Measurements from ENCODE around the gene PATE3. TPM values are rescaled to one million over a fixed set of nuclear protein-coding genes. Genes with fewer than 3 reads are reported as not detected.

PATE3 gene
- total and polyA plus RNA-seq, 9 donors, result not detected

- 56% methylated on average over 2 of the region's 2 CpGs for WGBS (ENCODE audit: insufficient coverage)
- no peaks in the 10 kb centered on the region for H3K4me1 ChIP-seq (ENCODE audit: control insufficient read depth, insufficient read depth, low read length)
- no peaks in the 10 kb centered on the region for H3K36me3 ChIP-seq (ENCODE audit: control insufficient read depth, insufficient read depth, low read length)
- H3K9me3 ChIP-seq (replicated peaks; ENCODE audit: control insufficient read depth, low read depth, low read length), result no peaks in the 10 kb centered on the region
- H3K27me3 ChIP-seq (ENCODE audit: control insufficient read depth, insufficient read depth, low read length), result peaks cover 5% of the 10 kb centered on the region
- no peak overlapping the region for H3K4me3 ChIP-seq (ENCODE audit: low read length)
- no peak overlapping the region for H3K27ac ChIP-seq (ENCODE audit: low read length)
- DNase-seq, result no peak
These were observed 17.3 kb upstream of the PATE3 start for GRCh38 chr11:125770583-125770982.

GRCh38 chr11:125772834-125773505 lies 15.0 kb upstream of the PATE3 start:
- Histone ChIP-seq H3K4me1 (ENCODE audit: control insufficient read depth, insufficient read depth, low read length) (no peaks in the 10 kb centered on the region), H3K27me3 (ENCODE audit: control insufficient read depth, insufficient read depth, low read length) (peaks cover 5% of the 10 kb centered on the region), H3K9me3 (replicated peaks; ENCODE audit: control insufficient read depth, low read depth, low read length) (no peaks in the 10 kb centered on the region), H3K4me3 (ENCODE audit: low read length) (no peak overlapping the region), H3K27ac (ENCODE audit: low read length) (no peak overlapping the region), H3K36me3 (ENCODE audit: control insufficient read depth, insufficient read depth, low read length) (no peaks in the 10 kb centered on the region)
- DNase-seq, result no peak
- 62% methylated on average over 2 of the region's 3 CpGs for WGBS (ENCODE audit: insufficient coverage)

- H3K27me3 ChIP-seq (ENCODE audit: control insufficient read depth, insufficient read depth, low read length), result peaks cover 5% of the 10 kb centered on the region
- H3K27ac ChIP-seq (ENCODE audit: low read length), result no peak overlapping the region
- WGBS (ENCODE audit: insufficient coverage), result 64% methylated on average over 2 of the region's 3 CpGs
- H3K4me1 ChIP-seq (ENCODE audit: control insufficient read depth, insufficient read depth, low read length), result no peaks in the 10 kb centered on the region
- no peak overlapping the region for H3K4me3 ChIP-seq (ENCODE audit: low read length)
- H3K9me3 ChIP-seq (replicated peaks; ENCODE audit: control insufficient read depth, low read depth, low read length), result no peaks in the 10 kb centered on the region
- H3K36me3 ChIP-seq (ENCODE audit: control insufficient read depth, insufficient read depth, low read length), result no peaks in the 10 kb centered on the region
- DNase-seq, result no peak
These were observed 14.4 kb upstream of the PATE3 start for GRCh38 chr11:125773516-125773915.

GRCh38 chr11:125777309-125777708 lies 10.6 kb upstream of the PATE3 start:
- DNase-seq, result no peak
- Histone ChIP-seq H3K4me3 (ENCODE audit: low read length) (no peak overlapping the region), H3K36me3 (ENCODE audit: control insufficient read depth, insufficient read depth, low read length) (no peaks in the 10 kb centered on the region), H3K27ac (ENCODE audit: low read length) (no peak overlapping the region), H3K9me3 (replicated peaks; ENCODE audit: control insufficient read depth, low read depth, low read length) (no peaks in the 10 kb centered on the region), H3K4me1 (ENCODE audit: control insufficient read depth, insufficient read depth, low read length) (no peaks in the 10 kb centered on the region), H3K27me3 (ENCODE audit: control insufficient read depth, insufficient read depth, low read length) (no peaks in the 10 kb centered on the region)
- no CpG with 5 or more reads among the region's 5 CpGs for WGBS (ENCODE audit: insufficient coverage)

GRCh38 chr11:125778728-125779127 lies 9.2 kb upstream of the PATE3 start, which contains the start of gene PATE2:
PATE2 (minus strand) TSS chr11:125778828; CDS start chr11:125778773, 55 bp downstream.
- H3K27me3 ChIP-seq (ENCODE audit: control insufficient read depth, insufficient read depth, low read length), result no peaks in the 10 kb centered on the region
- DNase-seq, result no peak
- H3K4me3 ChIP-seq (ENCODE audit: low read length), result no peak within 1 kb of the TSS
- no peaks in the 10 kb centered on the region for H3K36me3 ChIP-seq (ENCODE audit: control insufficient read depth, insufficient read depth, low read length)
- H3K27ac ChIP-seq (ENCODE audit: low read length), result no peak within 1 kb of the TSS
- H3K4me1 ChIP-seq (ENCODE audit: control insufficient read depth, insufficient read depth, low read length), result no peaks in the 10 kb centered on the region
- no peaks in the 10 kb centered on the region for H3K9me3 ChIP-seq (replicated peaks; ENCODE audit: control insufficient read depth, low read depth, low read length)

GRCh38 chr11:125784678-125785077 lies 3.2 kb upstream of the PATE3 start:
- Histone ChIP-seq H3K9me3 (replicated peaks; ENCODE audit: control insufficient read depth, low read depth, low read length) (no peaks in the 10 kb centered on the region), H3K4me1 (ENCODE audit: control insufficient read depth, insufficient read depth, low read length) (no peaks in the 10 kb centered on the region), H3K4me3 (ENCODE audit: low read length) (no peak overlapping the region), H3K27me3 (ENCODE audit: control insufficient read depth, insufficient read depth, low read length) (no peaks in the 10 kb centered on the region), H3K27ac (ENCODE audit: low read length) (no peak overlapping the region), H3K36me3 (ENCODE audit: control insufficient read depth, insufficient read depth, low read length) (no peaks in the 10 kb centered on the region)
- WGBS (ENCODE audit: insufficient coverage), result 60% methylated on average over 1 of the region's 2 CpGs
- DNase-seq, result no peak

GRCh38 chr11:125790825-125791224 lies 2.9 kb downstream of the PATE3 start:
- peaks cover 4% of the 10 kb centered on the region for H3K9me3 ChIP-seq (replicated peaks; ENCODE audit: control insufficient read depth, low read depth, low read length)
- no peak for DNase-seq
- H3K27ac ChIP-seq (ENCODE audit: low read length), result no peak overlapping the region
- H3K4me3 ChIP-seq (ENCODE audit: low read length), result no peak overlapping the region
- H3K27me3 ChIP-seq (ENCODE audit: control insufficient read depth, insufficient read depth, low read length), result no peaks in the 10 kb centered on the region
- H3K36me3 ChIP-seq (ENCODE audit: control insufficient read depth, insufficient read depth, low read length), result no peaks in the 10 kb centered on the region
- WGBS (ENCODE audit: insufficient coverage), result 100% methylated on average over 2 of the region's 4 CpGs
- H3K4me1 ChIP-seq (ENCODE audit: control insufficient read depth, insufficient read depth, low read length), result no peaks in the 10 kb centered on the region

GRCh38 chr11:125797641-125798040 lies 9.7 kb downstream of the PATE3 start:
- no peaks in the 10 kb centered on the region for H3K36me3 ChIP-seq (ENCODE audit: control insufficient read depth, insufficient read depth, low read length)
- DNase-seq, result no peak
- no peak overlapping the region for H3K27ac ChIP-seq (ENCODE audit: low read length)
- no peaks in the 10 kb centered on the region for H3K4me1 ChIP-seq (ENCODE audit: control insufficient read depth, insufficient read depth, low read length)
- no peaks in the 10 kb centered on the region for H3K27me3 ChIP-seq (ENCODE audit: control insufficient read depth, insufficient read depth, low read length)
- H3K9me3 ChIP-seq (replicated peaks; ENCODE audit: control insufficient read depth, low read depth, low read length), result peaks cover 9% of the 10 kb centered on the region
- 34% methylated on average over 3 of the region's 4 CpGs for WGBS (ENCODE audit: insufficient coverage)
- H3K4me3 ChIP-seq (ENCODE audit: low read length), result no peak overlapping the region

GRCh38 chr11:125799808-125800207 lies 11.9 kb downstream of the PATE3 start:
- Histone ChIP-seq H3K4me1 (ENCODE audit: control insufficient read depth, insufficient read depth, low read length) (no peaks in the 10 kb centered on the region), H3K9me3 (replicated peaks; ENCODE audit: control insufficient read depth, low read depth, low read length) (peaks cover 15% of the 10 kb centered on the region), H3K4me3 (ENCODE audit: low read length) (no peak overlapping the region), H3K27me3 (ENCODE audit: control insufficient read depth, insufficient read depth, low read length) (no peaks in the 10 kb centered on the region), H3K27ac (ENCODE audit: low read length) (no peak overlapping the region), H3K36me3 (ENCODE audit: control insufficient read depth, insufficient read depth, low read length) (no peaks in the 10 kb centered on the region)
- no CpG with 5 or more reads among the region's 2 CpGs for WGBS (ENCODE audit: insufficient coverage)
- DNase-seq, result no peak

GRCh38 chr11:125802387-125802786 lies 14.5 kb downstream of the PATE3 start:
- DNase-seq, result no peak
- no peak overlapping the region for H3K27ac ChIP-seq (ENCODE audit: low read length)
- H3K4me1 ChIP-seq (ENCODE audit: control insufficient read depth, insufficient read depth, low read length), result no peaks in the 10 kb centered on the region
- no peaks in the 10 kb centered on the region for H3K36me3 ChIP-seq (ENCODE audit: control insufficient read depth, insufficient read depth, low read length)
- no CpG with 5 or more reads among the region's 1 CpG for WGBS (ENCODE audit: insufficient coverage)
- H3K27me3 ChIP-seq (ENCODE audit: control insufficient read depth, insufficient read depth, low read length), result no peaks in the 10 kb centered on the region
- peaks cover 14% of the 10 kb centered on the region for H3K9me3 ChIP-seq (replicated peaks; ENCODE audit: control insufficient read depth, low read depth, low read length)
- H3K4me3 ChIP-seq (ENCODE audit: low read length), result no peak overlapping the region

- no peaks in the 10 kb centered on the region for H3K4me1 ChIP-seq (ENCODE audit: control insufficient read depth, insufficient read depth, low read length)
- H3K4me3 ChIP-seq (ENCODE audit: low read length), result no peak overlapping the region
- peaks cover 7% of the 10 kb centered on the region for H3K9me3 ChIP-seq (replicated peaks; ENCODE audit: control insufficient read depth, low read depth, low read length)
- no peak overlapping the region for H3K27ac ChIP-seq (ENCODE audit: low read length)
- no peak for DNase-seq
- H3K27me3 ChIP-seq (ENCODE audit: control insufficient read depth, insufficient read depth, low read length), result no peaks in the 10 kb centered on the region
- no peaks in the 10 kb centered on the region for H3K36me3 ChIP-seq (ENCODE audit: control insufficient read depth, insufficient read depth, low read length)
- 100% methylated on average over 1 of the region's 1 CpG for WGBS (ENCODE audit: insufficient coverage)
These were observed 20.0 kb downstream of the PATE3 start for GRCh38 chr11:125807909-125808308.

Data from muscle of leg (tissue), 11 donors.